ENCODE measurements around the gene PPP1R9B.
A peak's percentile ranks its signal among the peaks of the same experiment; 100 is the strongest.

The PPP1R9B gene

GRCh38 chr17:50143461-50144176, 6.9 kb downstream of the PPP1R9B start:
- no CpG with 5 or more reads among the region's 20 CpGs for WGBS, 2 donors (ENCODE audit: extremely low coverage in 2 of 2, insufficient read length in 2 of 2, insufficient replicate concordance in 1 of 2)

GRCh38 chr17:50141745-50142110, 8.7 kb downstream of the PPP1R9B start:
- peak overlapping the region; percentile 22 for H3K23ac ChIP-seq (ENCODE audit: low read depth, low read length, poor library complexity)
- no peak for DNase-seq (ENCODE audit: low spot score)
- no peak overlapping the region for H2BK120ac ChIP-seq (ENCODE audit: low read depth, low read length)
- no peak overlapping the region for H3K4me2 ChIP-seq (ENCODE audit: insufficient read depth, low read length, poor library complexity, severe bottlenecking)
- H2AK5ac ChIP-seq (ENCODE audit: low read depth, low read length): no peak overlapping the region
- H4K91ac ChIP-seq (ENCODE audit: low read depth, low read length, poor library complexity): no peak overlapping the region
- no peak overlapping the region for H2AFZ ChIP-seq (ENCODE audit: low read length)
- no peak overlapping the region for H3K9ac ChIP-seq (ENCODE audit: low read depth, low read length, poor library complexity)
- no peak overlapping the region for H3K18ac ChIP-seq (ENCODE audit: low read length)
- WGBS, 2 donors (ENCODE audit: extremely low coverage in 2 of 2, insufficient read length in 2 of 2, insufficient replicate concordance in 1 of 2): no CpG with 5 or more reads among the region's 8 CpGs
- no peak overlapping the region for H2BK12ac ChIP-seq (ENCODE audit: low read length)
- H3K36me3 ChIP-seq (replicated peaks in 1 of 2; ENCODE audit: control insufficient read depth in 2 of 2, insufficient read depth in 2 of 2, low read length in 2 of 2): peaks cover 71 to 97% of the 10 kb centered on the region in 2 donors
- no peak overlapping the region for H3K27ac ChIP-seq (replicated peaks; ENCODE audit: low read length)
- H3K4me3 ChIP-seq (ENCODE audit: low read length in 2 of 2): peak overlapping the region in 1 of 2 donors; percentile 9
- no peak overlapping the region for H4K8ac ChIP-seq (ENCODE audit: low read depth, low read length)
- H2BK15ac ChIP-seq (ENCODE audit: low read length): no peak overlapping the region
- no peak overlapping the region for H3K4ac ChIP-seq (ENCODE audit: low read length)
- H3K14ac ChIP-seq (ENCODE audit: low read length): no peak overlapping the region
- no peak overlapping the region for H2BK5ac ChIP-seq (ENCODE audit: low read length)
- peaks cover 0 to 6% of the 10 kb centered on the region in 2 donors for H3K4me1 ChIP-seq (ENCODE audit: control insufficient read depth in 2 of 2, insufficient read depth in 1 of 2, low read depth in 1 of 2, low read length in 2 of 2)
- H3K79me1 ChIP-seq (ENCODE audit: low read depth, low read length): peaks cover 9% of the 10 kb centered on the region
- peaks cover 0 to 9% of the 10 kb centered on the region in 2 donors for H3K9me3 ChIP-seq (replicated peaks in 1 of 2; ENCODE audit: control insufficient read depth in 2 of 2, insufficient read depth in 1 of 2, low read depth in 1 of 2, low read length in 2 of 2)
- H3K27me3 ChIP-seq (ENCODE audit: control insufficient read depth in 3 of 3, insufficient read depth in 3 of 3, low read depth in 1 of 3, low read length in 3 of 3): no peaks in the 10 kb centered on the region

More at GRCh38 chr17:50143461-50144176, 6.9 kb downstream of the PPP1R9B start:
- Histone ChIP-seq H4K8ac (ENCODE audit: low read depth, low read length) (no peak overlapping the region), H3K36me3 (replicated peaks in 1 of 2; ENCODE audit: control insufficient read depth in 2 of 2, insufficient read depth in 2 of 2, low read length in 2 of 2) (peaks cover 56 to 82% of the 10 kb centered on the region in 2 donors), H3K4me3 (ENCODE audit: low read length in 2 of 2) (no peak overlapping the region), H3K4me2 (ENCODE audit: insufficient read depth, low read length, poor library complexity, severe bottlenecking) (no peak overlapping the region), H2BK120ac (ENCODE audit: low read depth, low read length) (no peak overlapping the region), H2BK12ac (ENCODE audit: low read length) (no peak overlapping the region), H2AFZ (ENCODE audit: low read length) (no peak overlapping the region), H3K79me1 (ENCODE audit: low read depth, low read length) (peaks cover 12% of the 10 kb centered on the region), H3K9me3 (replicated peaks in 1 of 2; ENCODE audit: control insufficient read depth in 2 of 2, insufficient read depth in 1 of 2, low read depth in 1 of 2, low read length in 2 of 2) (peaks cover 0 to 9% of the 10 kb centered on the region in 2 donors), H3K4me1 (ENCODE audit: control insufficient read depth in 2 of 2, insufficient read depth in 1 of 2, low read depth in 1 of 2, low read length in 2 of 2) (peaks cover 13 to 23% of the 10 kb centered on the region in 2 donors), H3K9ac (ENCODE audit: low read depth, low read length, poor library complexity) (peak overlapping the region; percentile 52), H3K14ac (ENCODE audit: low read length) (no peak overlapping the region), H2BK15ac (ENCODE audit: low read length) (no peak overlapping the region), H3K4ac (ENCODE audit: low read length) (no peak overlapping the region), H2BK5ac (ENCODE audit: low read length) (no peak overlapping the region), H3K27me3 (ENCODE audit: control insufficient read depth in 3 of 3, insufficient read depth in 3 of 3, low read depth in 1 of 3, low read length in 3 of 3) (no peaks in the 10 kb centered on the region), H3K23ac (ENCODE audit: low read depth, low read length, poor library complexity) (no peak overlapping the region), H3K18ac (ENCODE audit: low read length) (no peak overlapping the region), H4K91ac (ENCODE audit: low read depth, low read length, poor library complexity) (no peak overlapping the region), H3K27ac (replicated peaks; ENCODE audit: low read length) (no peak overlapping the region), H2AK5ac (ENCODE audit: low read depth, low read length) (no peak overlapping the region)
- no peak for DNase-seq (ENCODE audit: low spot score)

GRCh38 chr17:50141026-50141744, 9.3 kb downstream of the PPP1R9B start:
- H2BK12ac ChIP-seq (ENCODE audit: low read length): no peak overlapping the region
- no peak overlapping the region for H3K23ac ChIP-seq (ENCODE audit: low read depth, low read length, poor library complexity)
- H3K18ac ChIP-seq (ENCODE audit: low read length): no peak overlapping the region
- no peak overlapping the region for H2BK120ac ChIP-seq (ENCODE audit: low read depth, low read length)
- no peak overlapping the region for H4K8ac ChIP-seq (ENCODE audit: low read depth, low read length)
- no peak overlapping the region for H3K14ac ChIP-seq (ENCODE audit: low read length)
- WGBS, 2 donors (ENCODE audit: extremely low coverage in 2 of 2, insufficient read length in 2 of 2, insufficient replicate concordance in 1 of 2): no CpG with 5 or more reads among the region's 16 CpGs
- no peak overlapping the region for H3K4me2 ChIP-seq (ENCODE audit: insufficient read depth, low read length, poor library complexity, severe bottlenecking)
- H3K9me3 ChIP-seq (replicated peaks in 1 of 2; ENCODE audit: control insufficient read depth in 2 of 2, insufficient read depth in 1 of 2, low read depth in 1 of 2, low read length in 2 of 2): peaks cover 0 to 9% of the 10 kb centered on the region in 2 donors
- H3K4ac ChIP-seq (ENCODE audit: low read length): no peak overlapping the region
- peaks cover 0 to 1% of the 10 kb centered on the region in 2 donors for H3K4me1 ChIP-seq (ENCODE audit: control insufficient read depth in 2 of 2, insufficient read depth in 1 of 2, low read depth in 1 of 2, low read length in 2 of 2)
- H3K27me3 ChIP-seq (ENCODE audit: control insufficient read depth in 3 of 3, insufficient read depth in 3 of 3, low read depth in 1 of 3, low read length in 3 of 3): no peaks in the 10 kb centered on the region
- no peak overlapping the region for H2BK5ac ChIP-seq (ENCODE audit: low read length)
- H2BK15ac ChIP-seq (ENCODE audit: low read length): no peak overlapping the region
- H3K36me3 ChIP-seq (replicated peaks in 1 of 2; ENCODE audit: control insufficient read depth in 2 of 2, insufficient read depth in 2 of 2, low read length in 2 of 2): peaks cover 71 to 99% of the 10 kb centered on the region in 2 donors
- H3K9ac ChIP-seq (ENCODE audit: low read depth, low read length, poor library complexity): no peak overlapping the region
- H2AFZ ChIP-seq (ENCODE audit: low read length): no peak overlapping the region
- H3K79me1 ChIP-seq (ENCODE audit: low read depth, low read length): peaks cover 7% of the 10 kb centered on the region
- H3K27ac ChIP-seq (replicated peaks; ENCODE audit: low read length): no peak overlapping the region
- DNase-seq (ENCODE audit: low spot score): no peak
- no peak overlapping the region for H3K4me3 ChIP-seq (ENCODE audit: low read length in 2 of 2)
- H2AK5ac ChIP-seq (ENCODE audit: low read depth, low read length): no peak overlapping the region
- H4K91ac ChIP-seq (ENCODE audit: low read depth, low read length, poor library complexity): no peak overlapping the region

All from neuronal stem cell (in vitro differentiated cells).